SK-N-MC (cell line): ENCODE results near the gene CTNND2.

Experiments
- DNase-seq: peaks from one replicate; pipeline ENCODE4 v3.0.0-alpha.2; 2011; ENCODE audit warnings: low read depth, low spot score
- H3K27ac ChIP-seq: fragments of 200-600 bp; sonication (generic); 2 replicates; pipeline ENCODE4 v1.5.1; 2016; ENCODE audit warnings: mixed run types
- H3K36me3 ChIP-seq: fragments of 200-600 bp; sonication (generic); 2 replicates; pipeline ENCODE4 v1.6.1; 2017; ENCODE audit warnings: antibody characterized with exemption, low read length, mixed read lengths; ENCODE audit not compliant: insufficient read depth
- H3K4me3 ChIP-seq: fragments of 200-600 bp; sonication (generic); 2 replicates; pipeline ENCODE4 v1.5.1; 2016
- H3K9ac ChIP-seq: fragments of 200-600 bp; sonication (generic); 2 replicates; pipeline ENCODE4 v1.8.0; 2017; ENCODE audit warnings: mixed run types, mixed read lengths; ENCODE audit not compliant: insufficient read length
- H3K9me3 ChIP-seq: fragments of 200-600 bp; sonication (generic); 2 replicates; pipeline ENCODE4 v1.6.1; 2017; ENCODE audit warnings: low read depth, mild to moderate bottlenecking, antibody characterized with exemption, low read length, moderate library complexity, mixed read lengths
- EZH2 ChIP-seq: fragments of 200-600 bp; sonication (generic); IDR thresholded peaks from one replicate; pipeline ENCODE4 v1.6.1; 2017; ENCODE audit warnings: antibody characterized with exemption
- FOXP2 ChIP-seq: optimal IDR thresholded peaks from 2 replicates; pipeline ENCODE3; 2011; ENCODE audit warnings: mild to moderate bottlenecking, moderate library complexity; ENCODE audit not compliant: insufficient read depth; ENCODE audit errors: extremely low read length, control extremely low read depth
- POLR2AphosphoS5 ChIP-seq: IDR thresholded peaks from 2 replicates; pipeline ENCODE4 v1.6.1; 2012; ENCODE audit warnings: mild to moderate bottlenecking, low read depth, low read length, borderline replicate concordance

Gene CTNND2

GRCh38 chr5:11000515-11001353 lies 903.5 kb downstream of the CTNND2 start:
- no peaks in the 10 kb centered on the region for H3K36me3 ChIP-seq
- DNase-seq = no peak
- TF ChIP-seq EZH2 (no peak), FOXP2 (no peak), POLR2AphosphoS5 (no peak)
- H3K9ac ChIP-seq = no peak overlapping the region
- no peaks in the 10 kb centered on the region for H3K9me3 ChIP-seq
- H3K27ac ChIP-seq = no peak overlapping the region
- no peak overlapping the region for H3K4me3 ChIP-seq

GRCh38 chr5:10999714-11000113 lies 904.5 kb downstream of the CTNND2 start:
- Histone ChIP-seq H3K9ac (no peak overlapping the region), H3K9me3 (no peaks in the 10 kb centered on the region), H3K27ac (no peak overlapping the region), H3K4me3 (no peak overlapping the region), H3K36me3 (no peaks in the 10 kb centered on the region)
- DNase-seq = no peak
- TF ChIP-seq EZH2 = no peak
- no peak for TF ChIP-seq POLR2AphosphoS5
- no peak for TF ChIP-seq FOXP2

- TF ChIP-seq POLR2AphosphoS5 (no peak), EZH2 (no peak), FOXP2 (no peak)
Observed at GRCh38 chr5:10995891-10996290, 908.4 kb downstream of the CTNND2 start.

GRCh38 chr5:10994091-10994986 lies 909.9 kb downstream of the CTNND2 start:
- no peak for DNase-seq
- H3K9ac ChIP-seq = no peak overlapping the region
- no peak overlapping the region for H3K4me3 ChIP-seq
- H3K27ac ChIP-seq = no peak overlapping the region
- H3K9me3 ChIP-seq = no peaks in the 10 kb centered on the region
- H3K36me3 ChIP-seq = no peaks in the 10 kb centered on the region
- TF ChIP-seq POLR2AphosphoS5 (no peak), FOXP2 (no peak), EZH2 (no peak)

More at GRCh38 chr5:10995891-10996290, 908.4 kb downstream of the CTNND2 start:
- no peak for DNase-seq
- H3K27ac ChIP-seq = no peak overlapping the region
- H3K36me3 ChIP-seq = no peaks in the 10 kb centered on the region
- no peak overlapping the region for H3K9ac ChIP-seq
- no peak overlapping the region for H3K4me3 ChIP-seq
- H3K9me3 ChIP-seq = no peaks in the 10 kb centered on the region

- no peak overlapping the region for H3K27ac ChIP-seq
Observed at GRCh38 chr5:10990634-10991033, 913.6 kb downstream of the CTNND2 start.

GRCh38 chr5:10989577-10990263 lies 914.5 kb downstream of the CTNND2 start:
- DNase-seq = no peak
- TF ChIP-seq EZH2 = no peak
- TF ChIP-seq FOXP2 = no peak
- no peak for TF ChIP-seq POLR2AphosphoS5
- no peak overlapping the region for H3K4me3 ChIP-seq
- H3K27ac ChIP-seq = no peak overlapping the region
- H3K9ac ChIP-seq = no peak overlapping the region
- no peaks in the 10 kb centered on the region for H3K9me3 ChIP-seq
- H3K36me3 ChIP-seq = no peaks in the 10 kb centered on the region

More at GRCh38 chr5:10990634-10991033, 913.6 kb downstream of the CTNND2 start:
- Histone ChIP-seq H3K9ac (no peak overlapping the region), H3K36me3 (no peaks in the 10 kb centered on the region), H3K4me3 (no peak overlapping the region), H3K9me3 (no peaks in the 10 kb centered on the region)
- DNase-seq = no peak
- TF ChIP-seq FOXP2 = no peak
- TF ChIP-seq POLR2AphosphoS5 = no peak
- no peak for TF ChIP-seq EZH2

- no peak for DNase-seq
- no peak overlapping the region for H3K4me3 ChIP-seq
- H3K9ac ChIP-seq = no peak overlapping the region
- no peak overlapping the region for H3K27ac ChIP-seq
- H3K36me3 ChIP-seq = no peaks in the 10 kb centered on the region
- H3K9me3 ChIP-seq = no peaks in the 10 kb centered on the region
- TF ChIP-seq FOXP2 = no peak
- TF ChIP-seq EZH2 = no peak
- no peak for TF ChIP-seq POLR2AphosphoS5
Observed at GRCh38 chr5:10988622-10989021, 915.6 kb downstream of the CTNND2 start.

GRCh38 chr5:10987925-10988504 lies 916.2 kb downstream of the CTNND2 start:
- DNase-seq = no peak
- H3K27ac ChIP-seq = no peak overlapping the region
- no peaks in the 10 kb centered on the region for H3K9me3 ChIP-seq
- H3K4me3 ChIP-seq = no peak overlapping the region
- H3K9ac ChIP-seq = no peak overlapping the region
- TF ChIP-seq FOXP2 (no peak), EZH2 (no peak), POLR2AphosphoS5 (no peak)
- no peaks in the 10 kb centered on the region for H3K36me3 ChIP-seq
